GM19023 (cell line): ENCODE measurements around the gene SEZ6L2.

Source experiments
- ATAC-seq: cut with Tn5 transposase; IDR thresholded peaks from one replicate; pipeline ENCODE4 v1.9.1; 2021; ENCODE audit warnings: mild to moderate bottlenecking, moderate library complexity; ENCODE audit not compliant: unreplicated experiment

Gene SEZ6L2

GRCh38 chr16:29830774-29831173 is 68.6 kb downstream of the SEZ6L2 start:
- no peak for ATAC-seq

GRCh38 chr16:29826342-29826695 is 73.0 kb downstream of the SEZ6L2 start:
- no peak for ATAC-seq

- ATAC-seq, result no peak
Measured at GRCh38 chr16:29825145-29826044, 74.0 kb downstream of the SEZ6L2 start.

- no peak for ATAC-seq
Measured at GRCh38 chr16:29824589-29825144, 74.7 kb downstream of the SEZ6L2 start.

GRCh38 chr16:29821643-29822115 is 77.7 kb downstream of the SEZ6L2 start:
- ATAC-seq, result no peak
